Vagina (tissue), 2 donors: Measurements from ENCODE around the gene FAM156A.
"Not testable (repeated sequence)": the region's sequence is repeated elsewhere in the genome, so short reads cannot be mapped to it uniquely, and the experiment has no call there.

Source experiments
- CTCF ChIP-seq, 3 experiments: fragments of 450-650 bp in 2 of 3; fragments of 200-600 bp in 1 of 3; sonication (generic) in 1 of 3; IDR thresholded peaks; one replicate each; pipeline ENCODE4 v1.5.1; 2017 to 2019; ENCODE audit warnings: antibody characterized with exemption in 3 of 3, mild to moderate bottlenecking in 2 of 3, moderate library complexity in 2 of 3
- POLR2AphosphoS5 ChIP-seq, 2 donors: sonication (generic); formaldehyde crosslinking; IDR thresholded peaks; one replicate each; pipeline ENCODE4 v1.9.0; 2017; ENCODE audit warnings: antibody characterized with exemption in 2 of 2, mild to moderate bottlenecking in 2 of 2, low read depth in 1 of 2; ENCODE audit not compliant: insufficient read depth in 1 of 2

GRCh38 chrX:52948265-52948664, 10.1 kb downstream of the FAM156A start:
- TF ChIP-seq CTCF (IDR thresholded peaks at IDR 0.05); POLR2AphosphoS5 (IDR thresholded peaks at IDR 0.05; ENCODE audit: insufficient read depth in 1 of 2, low read depth in 1 of 2): not testable (repeated sequence)
